GM10266 (cell line): Measurements from ENCODE around the gene GLDC.

Experiments used
- DNase-seq: peaks from one replicate; pipeline ENCODE4 v3.0.0; 2012; ENCODE audit errors: extremely low spot score
- TF ChIP-seq, protein P1 (sequence below): IDR thresholded peaks from 2 replicates; pipeline ENCODE4 v1.5.1; 2012; ENCODE audit warnings: mild to moderate bottlenecking, low read depth; ENCODE audit not compliant: control insufficient read depth, insufficient read depth; ENCODE audit errors: missing control alignments

The GLDC gene

DNA sequence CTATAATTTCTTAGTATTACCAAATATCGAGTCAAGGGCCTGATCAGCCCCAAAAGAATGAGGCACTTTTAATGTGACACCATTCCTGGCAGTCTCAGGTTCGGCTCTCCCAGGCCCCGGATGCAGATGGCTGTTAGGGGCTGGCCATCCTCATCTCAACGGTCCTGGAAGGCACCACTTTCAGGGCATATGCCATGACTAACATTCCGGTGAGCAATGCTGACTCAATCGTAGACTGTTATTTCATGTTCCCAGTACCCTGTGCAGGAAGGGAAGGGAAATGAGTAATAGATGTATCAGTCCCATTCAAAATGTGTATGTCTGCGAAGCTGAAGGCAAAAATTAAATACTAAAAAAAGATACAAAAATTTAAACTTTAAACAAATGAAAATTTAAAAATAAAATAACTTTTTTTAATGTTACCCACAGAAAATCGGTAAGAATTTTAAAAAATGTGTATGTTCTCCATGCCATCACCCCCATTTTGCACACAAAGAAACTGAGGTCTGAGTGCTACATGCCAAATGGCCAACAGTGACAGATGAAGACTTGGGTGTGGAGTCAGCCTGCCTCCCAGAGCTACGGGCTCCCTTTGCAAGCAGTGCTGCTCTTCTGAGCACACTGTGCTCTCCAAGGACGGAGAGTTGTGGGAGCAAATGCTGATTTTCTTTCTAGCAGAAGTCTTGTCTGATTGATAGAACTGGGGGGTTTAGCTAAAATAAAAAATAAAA is 79.0 kb downstream of the GLDC start:
- TF ChIP-seq, protein P1, sequence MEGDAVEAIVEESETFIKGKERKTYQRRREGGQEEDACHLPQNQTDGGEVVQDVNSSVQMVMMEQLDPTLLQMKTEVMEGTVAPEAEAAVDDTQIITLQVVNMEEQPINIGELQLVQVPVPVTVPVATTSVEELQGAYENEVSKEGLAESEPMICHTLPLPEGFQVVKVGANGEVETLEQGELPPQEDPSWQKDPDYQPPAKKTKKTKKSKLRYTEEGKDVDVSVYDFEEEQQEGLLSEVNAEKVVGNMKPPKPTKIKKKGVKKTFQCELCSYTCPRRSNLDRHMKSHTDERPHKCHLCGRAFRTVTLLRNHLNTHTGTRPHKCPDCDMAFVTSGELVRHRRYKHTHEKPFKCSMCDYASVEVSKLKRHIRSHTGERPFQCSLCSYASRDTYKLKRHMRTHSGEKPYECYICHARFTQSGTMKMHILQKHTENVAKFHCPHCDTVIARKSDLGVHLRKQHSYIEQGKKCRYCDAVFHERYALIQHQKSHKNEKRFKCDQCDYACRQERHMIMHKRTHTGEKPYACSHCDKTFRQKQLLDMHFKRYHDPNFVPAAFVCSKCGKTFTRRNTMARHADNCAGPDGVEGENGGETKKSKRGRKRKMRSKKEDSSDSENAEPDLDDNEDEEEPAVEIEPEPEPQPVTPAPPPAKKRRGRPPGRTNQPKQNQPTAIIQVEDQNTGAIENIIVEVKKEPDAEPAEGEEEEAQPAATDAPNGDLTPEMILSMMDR = no peak
- no peak for DNase-seq

DNA sequence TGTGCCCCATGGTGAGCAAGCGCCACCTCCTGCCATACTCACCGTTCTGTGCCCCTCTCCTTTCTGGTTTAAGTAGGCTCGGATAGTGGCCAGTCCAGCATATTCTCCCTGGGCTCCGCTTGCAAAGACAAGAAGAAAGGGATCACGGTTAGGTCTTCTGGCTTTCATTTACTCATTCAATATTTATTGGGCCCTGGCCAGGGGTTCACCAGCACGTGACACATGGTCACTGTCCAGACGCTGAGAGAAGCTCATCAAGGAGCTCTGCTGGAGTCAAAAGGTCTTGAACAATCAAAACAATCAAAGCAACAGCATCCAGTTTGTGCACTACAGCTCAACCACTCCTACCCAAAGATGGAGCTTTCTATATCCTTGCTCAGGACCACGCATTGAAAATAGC is 80.2 kb downstream of the GLDC start:
- no peak for DNase-seq
- TF ChIP-seq, protein P1 = no peak

DNA sequence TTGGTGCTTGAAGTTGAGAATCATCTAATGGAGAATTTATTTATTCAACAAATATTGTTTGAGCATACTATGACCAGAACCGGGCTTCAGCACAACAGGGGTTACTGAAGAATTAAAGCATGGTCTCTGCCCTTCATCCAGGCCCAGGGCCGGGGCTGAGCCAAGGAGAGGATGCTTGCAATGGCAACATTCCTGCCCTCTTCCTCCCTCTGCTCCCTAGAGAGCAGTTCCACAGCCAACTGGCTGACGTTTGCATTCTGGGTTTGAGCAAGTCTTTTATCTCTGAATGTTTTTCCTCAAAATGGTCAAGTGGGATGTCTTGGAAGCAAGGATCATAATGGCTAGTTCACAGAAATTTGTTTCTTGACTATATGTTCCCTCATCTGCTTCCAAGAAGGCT is 80.7 kb downstream of the GLDC start:
- DNase-seq = no peak
- TF ChIP-seq, protein P1 = no peak

DNA sequence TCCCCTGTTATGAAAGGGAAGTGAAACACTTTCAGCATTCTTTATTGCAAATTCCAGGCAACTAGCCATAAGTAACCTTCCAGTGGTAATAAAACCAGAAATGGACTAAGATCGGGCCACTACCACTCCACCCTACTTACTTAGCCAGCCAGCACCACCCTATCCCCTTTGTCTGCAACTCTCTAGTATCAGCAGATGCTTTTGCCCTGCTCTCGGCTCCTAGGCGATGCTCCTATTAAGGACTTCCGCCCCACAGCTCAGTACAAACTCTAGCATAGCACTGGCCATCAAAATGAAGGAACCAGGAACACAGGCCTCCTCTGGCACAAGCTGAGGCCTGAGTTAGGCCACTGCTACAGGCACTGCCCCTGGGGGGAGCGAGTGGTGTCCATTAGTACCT is 81.2 kb downstream of the GLDC start:
- TF ChIP-seq, protein P1 = no peak
- DNase-seq = no peak

DNA sequence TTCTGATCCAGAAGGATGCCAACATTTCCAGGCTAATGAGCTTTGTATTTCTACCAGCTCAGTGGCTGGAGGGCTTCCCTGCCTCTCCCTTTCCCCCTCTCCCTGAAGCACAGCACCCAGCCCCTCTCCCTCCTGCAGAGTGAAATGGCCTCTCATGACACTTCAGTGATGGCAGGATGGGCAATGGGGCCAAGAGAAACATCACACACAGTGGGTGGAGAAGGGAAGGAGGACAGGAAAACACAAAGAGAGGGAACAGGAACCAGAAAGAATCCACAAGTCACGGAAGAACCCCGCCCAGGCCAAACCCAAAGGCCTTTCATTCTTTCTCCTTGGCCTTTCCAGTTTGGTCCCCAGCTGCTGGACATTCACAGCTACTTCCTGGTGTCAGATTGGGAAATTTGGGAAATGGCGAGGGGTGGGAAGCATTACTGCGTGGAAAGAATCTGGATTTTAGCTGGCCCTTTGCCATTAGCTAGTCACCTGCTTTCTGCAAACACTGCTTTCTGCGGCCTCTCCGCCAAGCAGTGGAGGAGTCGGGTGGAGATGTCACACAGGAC is 82.6 kb downstream of the GLDC start:
- TF ChIP-seq, protein P1 = no peak
- no peak for DNase-seq

DNA sequence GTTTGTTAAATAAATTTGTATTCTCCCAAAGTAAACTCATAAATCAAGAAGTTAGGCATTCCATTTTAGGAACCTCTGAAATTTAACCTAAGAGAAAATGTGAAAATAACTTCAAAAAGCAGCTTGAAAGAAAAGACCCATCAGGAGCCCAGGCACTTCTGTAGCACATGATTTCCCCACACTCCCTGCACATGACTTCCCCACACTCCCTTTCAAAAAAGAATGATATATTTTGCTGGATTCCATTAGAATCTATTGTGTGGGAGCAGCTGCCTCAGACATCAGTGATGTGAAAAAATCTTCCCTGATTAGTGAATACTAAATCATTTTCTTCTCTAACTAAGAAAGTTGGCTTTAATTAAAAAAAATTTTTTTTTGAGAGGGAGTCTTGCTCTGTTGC is 83.3 kb downstream of the GLDC start:
- no peak for DNase-seq
- TF ChIP-seq, protein P1 = no peak

DNA sequence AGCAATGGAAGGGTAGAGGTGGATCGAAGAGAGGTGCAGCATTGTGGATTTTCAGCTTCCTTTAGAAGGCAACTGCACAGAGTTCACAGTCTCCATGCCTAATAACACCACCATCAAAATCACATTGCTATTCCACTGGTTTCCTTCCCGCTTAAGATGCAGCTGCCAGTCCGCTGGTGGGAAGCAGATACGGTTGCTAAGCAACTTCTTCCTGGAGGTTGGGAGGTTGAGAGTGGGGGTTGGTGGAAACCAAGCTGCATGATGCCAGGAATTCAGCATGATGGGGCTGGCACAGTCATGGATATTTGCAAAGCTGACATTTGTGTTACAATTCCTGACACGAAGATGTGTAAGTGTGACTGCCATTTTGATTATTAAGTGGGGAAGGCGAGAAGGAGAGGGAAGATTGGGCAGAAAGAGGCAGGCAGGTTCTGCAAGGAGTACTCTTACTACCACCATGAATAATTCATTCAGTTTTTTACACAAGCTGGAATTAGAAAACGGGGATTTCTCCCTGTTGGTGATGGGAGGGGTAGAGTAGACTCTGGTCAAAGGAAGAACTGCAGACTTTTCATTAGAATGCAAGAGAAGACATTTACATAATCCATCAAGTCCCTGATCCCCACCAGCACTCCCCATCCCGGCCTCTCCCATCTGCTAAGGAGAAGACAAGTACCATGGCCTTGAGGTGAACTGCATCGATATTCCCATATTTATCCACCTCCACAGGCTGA is 87.5 kb downstream of the GLDC start:
- no peak for DNase-seq
- TF ChIP-seq, protein P1 = no peak
